ENCODE data around the gene SEMA3G.

SEMA3G gene

DNA sequence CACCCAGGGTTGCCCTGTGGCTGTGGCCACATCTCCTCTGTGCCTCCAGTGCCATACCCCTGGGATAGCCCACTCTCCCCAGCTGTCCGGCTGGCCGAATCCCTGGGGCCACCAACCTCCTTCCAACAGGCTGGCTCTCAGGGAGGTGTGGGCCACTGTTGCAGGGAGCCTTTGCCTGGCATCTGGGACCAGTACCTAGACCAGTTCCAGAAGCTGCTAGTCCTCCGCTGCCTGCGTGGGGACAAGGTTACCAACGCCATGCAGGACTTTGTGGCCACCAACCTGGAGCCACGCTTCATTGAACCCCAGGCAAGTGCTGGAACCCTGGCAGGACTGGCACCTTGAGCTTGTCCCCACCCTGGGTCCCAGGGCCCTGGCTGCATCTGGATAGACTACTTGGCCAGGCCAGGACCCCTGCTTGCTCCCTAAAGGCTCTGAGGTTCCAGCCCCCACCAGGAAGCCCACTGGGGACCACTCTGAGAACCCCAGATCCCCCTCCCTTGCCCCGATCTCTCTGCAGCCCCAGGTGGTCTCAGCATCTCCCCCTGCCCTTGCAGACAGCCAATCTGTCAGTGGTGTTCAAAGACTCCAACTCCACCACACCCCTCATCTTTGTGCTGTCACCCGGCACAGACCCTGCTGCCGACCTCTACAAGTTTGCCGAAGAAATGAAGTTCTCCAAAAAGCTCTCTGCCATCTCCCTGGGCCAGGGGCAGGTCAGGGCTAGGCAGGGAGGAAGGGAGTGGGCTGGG is 50.0 kb downstream of the SEMA3G start:
- DNase-seq (ENCODE audit: low read depth), result no peak

- no peak for DNase-seq (ENCODE audit: low read depth)
Observed at GRCh38 chr3:52393959-52394670, 50.8 kb downstream of the SEMA3G start.

- DNase-seq (ENCODE audit: low read depth), result no peak
Observed at GRCh38 chr3:52393131-52393807, 51.6 kb downstream of the SEMA3G start.

DNA sequence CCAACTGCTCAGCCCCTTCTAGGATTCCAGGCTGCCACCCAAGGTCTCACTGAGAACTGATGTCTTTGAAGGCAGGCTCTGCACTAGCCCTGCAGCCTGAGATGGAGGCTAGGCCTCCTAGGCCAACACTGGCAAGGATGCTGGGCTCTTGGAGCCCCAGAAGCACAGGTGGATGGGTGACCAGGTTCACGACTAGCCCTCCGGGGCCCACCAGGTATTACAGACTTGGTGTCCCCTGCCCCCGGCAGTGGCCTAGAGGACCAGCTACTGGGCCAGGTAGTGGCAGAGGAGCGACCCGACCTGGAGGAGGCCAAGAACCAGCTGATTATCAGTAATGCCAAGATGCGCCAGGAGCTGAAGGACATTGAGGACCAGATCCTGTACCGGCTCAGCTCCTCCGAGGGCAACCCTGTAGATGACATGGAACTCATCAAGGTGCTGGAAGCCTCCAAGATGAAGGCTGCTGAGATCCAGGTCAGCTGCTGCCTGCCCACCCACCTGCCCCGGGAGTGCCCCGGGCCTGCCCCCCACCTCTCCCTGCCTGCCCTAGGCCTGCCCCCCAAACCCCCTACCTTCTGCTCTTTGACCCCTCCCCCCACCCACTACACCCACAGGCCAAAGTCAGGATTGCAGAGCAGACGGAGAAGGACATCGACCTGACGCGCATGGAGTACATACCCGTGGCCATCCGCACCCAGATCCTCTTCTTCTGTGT is 52.5 kb downstream of the SEMA3G start:
- no peak for DNase-seq (ENCODE audit: low read depth)

GRCh38 chr3:52391096-52391495 is 53.8 kb downstream of the SEMA3G start:
- DNase-seq (ENCODE audit: low read depth), result no peak

- DNase-seq (ENCODE audit: low read depth), result no peak
Observed at GRCh38 chr3:52388933-52389332, 56.0 kb downstream of the SEMA3G start.

GRCh38 chr3:52388348-52388821 is 56.5 kb downstream of the SEMA3G start:
- no peak for DNase-seq (ENCODE audit: low read depth)

DNA sequence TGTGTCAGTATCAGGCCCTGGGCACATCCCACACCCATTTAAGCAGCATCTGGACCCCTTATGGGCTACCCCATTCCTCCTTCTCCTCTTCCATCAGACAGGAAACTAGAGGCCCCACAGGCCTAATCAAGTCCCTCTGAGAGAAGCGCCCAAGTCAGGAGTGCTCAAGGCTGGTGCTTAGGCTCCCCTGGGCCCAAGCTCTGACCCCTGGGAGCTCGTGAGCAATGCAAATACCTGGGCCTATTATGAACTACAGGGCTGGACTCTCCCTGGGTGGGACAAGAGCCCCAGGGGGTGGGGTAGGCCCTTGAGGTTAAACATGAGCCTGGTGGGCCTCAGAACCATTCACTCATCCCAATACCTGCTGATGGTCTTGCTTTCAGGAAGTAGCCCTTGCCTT is 57.4 kb downstream of the SEMA3G start:
- no peak for DNase-seq (ENCODE audit: low read depth)

DNA sequence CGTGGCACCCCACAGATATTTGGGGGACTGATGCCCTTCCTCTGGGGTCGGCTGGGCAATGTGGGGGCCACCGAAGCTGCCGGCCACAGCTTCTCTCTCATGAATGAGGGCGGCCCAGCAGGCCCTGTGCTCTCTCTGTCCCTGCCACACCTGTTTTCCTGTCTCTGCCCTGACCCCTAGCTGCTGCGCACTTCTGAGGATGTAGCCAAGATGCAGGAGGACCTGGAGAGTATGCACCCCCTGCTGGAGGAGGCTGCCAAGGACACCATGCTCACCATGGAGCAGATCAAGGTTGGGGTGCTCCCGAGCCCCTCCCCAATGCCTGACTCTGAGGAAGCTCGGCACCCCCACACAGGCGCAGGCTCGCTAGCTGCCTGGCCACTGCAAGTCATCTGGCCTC is 59.7 kb downstream of the SEMA3G start:
- DNase-seq (ENCODE audit: low read depth), result no peak

DNA sequence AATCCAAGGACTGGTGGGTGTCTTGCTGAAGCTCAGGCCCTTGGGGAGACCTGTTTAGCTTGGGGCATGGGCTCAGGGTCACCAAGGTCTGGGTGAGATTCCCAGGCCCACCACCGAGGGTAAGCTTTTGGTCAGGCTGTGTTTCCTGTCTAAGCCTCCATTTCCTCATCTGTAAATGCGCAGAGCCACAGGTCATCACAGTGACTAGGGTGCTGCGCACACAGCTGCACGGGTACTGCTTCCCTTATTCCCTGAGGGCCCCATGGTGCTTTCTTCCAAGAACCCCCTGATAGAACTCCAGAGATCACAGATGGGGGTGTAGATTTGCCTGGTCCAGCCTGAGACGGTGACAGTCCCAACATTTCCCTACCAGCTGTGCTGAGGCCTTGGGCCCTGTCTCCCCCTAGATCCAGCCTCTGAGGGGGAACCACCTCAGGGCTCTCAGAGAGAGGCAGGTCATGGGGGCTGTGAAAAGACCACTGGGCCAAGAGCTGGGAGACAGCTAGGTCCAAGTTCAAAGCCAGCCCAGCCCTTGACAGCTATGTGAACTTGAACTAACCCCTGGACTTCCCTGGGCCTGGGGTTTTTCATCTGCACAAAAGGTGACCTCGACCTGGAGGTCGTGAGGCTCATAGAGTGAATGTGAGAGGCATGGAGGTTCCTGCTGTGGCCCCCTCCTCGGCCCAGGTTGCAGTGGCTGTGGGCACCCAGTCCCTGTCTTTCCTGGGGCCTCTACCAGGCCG is 60.7 kb downstream of the SEMA3G start:
- no peak for DNase-seq (ENCODE audit: low read depth)

- no peak for DNase-seq (ENCODE audit: low read depth)
Observed at GRCh38 chr3:52383446-52383845, 61.5 kb downstream of the SEMA3G start.
